GM21786 (cell line): ENCODE data around the gene CHAC1.

ENCODE experiments used
- ATAC-seq: cut with Tn5 transposase; IDR thresholded peaks from one replicate; pipeline ENCODE4 v1.9.1; 2021; ENCODE audit not compliant: unreplicated experiment

Gene CHAC1

DNA sequence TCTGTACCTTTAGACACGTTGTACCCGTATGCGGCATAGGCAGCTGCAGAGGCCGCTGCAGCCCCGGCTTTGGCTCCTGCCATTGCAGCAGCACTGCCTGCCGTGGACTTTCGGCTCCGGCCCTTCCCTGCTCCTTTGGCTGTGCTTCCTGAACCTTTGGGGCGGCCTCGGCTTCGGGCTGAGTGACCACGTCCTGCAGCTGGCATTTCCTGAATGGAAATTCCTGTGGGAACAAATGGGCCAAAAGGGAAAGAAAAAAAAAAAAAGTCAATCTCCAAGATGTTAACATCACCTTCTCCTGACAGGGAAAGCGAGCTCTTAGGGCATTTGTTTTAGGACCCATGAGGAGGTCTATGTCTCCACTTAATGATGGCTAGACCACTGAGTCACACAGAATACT is 29.6 kb downstream of the CHAC1 start:
- ATAC-seq, result no peak

DNA sequence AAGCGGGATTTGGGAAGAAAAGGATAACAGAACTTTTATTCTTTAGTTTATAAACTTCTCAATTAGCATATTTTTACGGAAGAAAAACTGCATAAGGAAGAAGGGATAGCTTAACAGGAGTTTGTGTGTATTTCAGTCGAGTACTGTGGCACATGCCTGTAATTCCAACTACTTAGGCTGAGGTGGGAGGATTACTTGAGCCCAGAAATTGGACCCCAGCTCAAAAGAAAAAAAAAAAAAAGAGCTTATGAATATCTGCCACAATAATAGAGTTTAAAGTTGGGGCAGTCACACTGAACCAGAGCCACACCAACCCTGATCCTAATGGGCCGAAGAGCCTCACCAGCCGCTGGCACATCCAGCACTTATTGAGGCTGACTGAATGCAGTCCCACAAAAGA is 31.1 kb downstream of the CHAC1 start:
- no peak for ATAC-seq

DNA sequence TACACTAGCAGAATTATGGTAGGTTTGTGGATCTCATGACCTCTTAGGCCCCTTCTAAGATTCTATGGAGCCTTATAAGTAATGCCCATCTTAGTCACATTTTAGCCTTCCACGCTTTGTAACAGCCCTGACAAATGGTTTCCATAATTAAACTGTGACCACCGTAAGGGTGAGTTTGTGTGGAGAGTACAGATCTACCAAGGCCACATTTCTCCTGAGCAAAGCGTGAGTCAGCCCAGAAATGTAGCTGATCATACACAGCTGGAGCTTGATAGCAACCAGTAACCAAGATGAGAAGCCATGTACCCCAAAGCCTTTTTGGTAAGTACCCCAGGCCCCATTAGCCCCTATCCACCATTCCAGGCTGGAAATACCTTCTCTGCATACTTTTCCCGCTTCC is 31.7 kb downstream of the CHAC1 start:
- no peak for ATAC-seq

DNA sequence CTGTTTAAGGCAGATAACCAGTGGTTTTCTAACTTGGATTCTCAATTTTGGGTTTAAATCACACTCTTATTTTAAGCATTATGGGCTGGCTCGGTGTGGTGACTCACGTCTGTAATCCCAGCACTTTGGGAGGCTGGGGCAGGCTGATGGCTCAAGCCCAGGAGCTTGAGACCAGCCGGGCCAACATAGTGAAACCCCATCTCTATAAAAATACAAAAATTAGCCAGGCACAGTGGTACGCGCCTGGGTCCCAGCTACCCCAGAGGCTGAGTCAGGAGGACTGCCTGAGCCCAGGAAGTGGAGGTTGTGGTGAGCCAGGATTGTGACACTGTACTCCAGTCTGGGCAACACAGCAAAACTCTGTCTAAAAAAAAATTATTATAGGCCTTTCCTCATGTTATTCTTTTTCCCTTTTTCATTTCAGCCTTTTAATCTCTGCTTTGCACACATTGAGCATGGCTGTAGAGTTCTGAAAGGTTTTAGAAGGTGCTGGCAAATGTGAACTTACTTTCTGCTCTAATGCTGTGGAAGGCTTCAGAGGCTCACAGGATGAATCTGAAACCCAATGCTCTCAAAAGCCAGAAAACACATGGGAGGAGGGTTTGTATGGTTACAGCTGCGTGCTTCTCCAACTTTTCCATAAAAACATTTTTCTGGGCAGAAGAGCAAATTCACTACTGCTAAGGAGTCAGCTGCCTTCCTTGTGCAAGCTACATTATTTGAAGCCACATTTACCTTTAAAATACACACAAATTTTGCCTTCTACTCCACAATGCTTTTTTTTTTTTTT is 32.5 kb downstream of the CHAC1 start:
- ATAC-seq, result no peak

DNA sequence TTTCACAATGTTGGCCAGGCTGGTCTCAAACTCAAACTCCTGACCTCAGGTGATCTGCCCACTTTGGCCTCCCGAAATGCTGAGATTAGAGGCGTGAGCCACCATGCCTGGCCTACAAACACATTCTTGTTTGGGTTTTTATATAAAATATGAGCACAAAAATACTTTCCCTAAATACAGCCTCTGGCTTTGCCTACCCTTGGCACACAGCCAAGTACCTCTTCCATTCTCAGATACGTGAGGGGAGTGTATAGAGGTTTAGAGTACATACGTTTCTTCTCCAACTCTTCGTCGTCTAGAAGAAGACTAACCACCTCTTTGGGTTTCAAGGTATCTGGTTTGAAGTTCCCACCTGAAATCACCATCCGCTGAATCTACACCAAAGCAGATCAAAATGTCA is 33.5 kb downstream of the CHAC1 start:
- no peak for ATAC-seq

DNA sequence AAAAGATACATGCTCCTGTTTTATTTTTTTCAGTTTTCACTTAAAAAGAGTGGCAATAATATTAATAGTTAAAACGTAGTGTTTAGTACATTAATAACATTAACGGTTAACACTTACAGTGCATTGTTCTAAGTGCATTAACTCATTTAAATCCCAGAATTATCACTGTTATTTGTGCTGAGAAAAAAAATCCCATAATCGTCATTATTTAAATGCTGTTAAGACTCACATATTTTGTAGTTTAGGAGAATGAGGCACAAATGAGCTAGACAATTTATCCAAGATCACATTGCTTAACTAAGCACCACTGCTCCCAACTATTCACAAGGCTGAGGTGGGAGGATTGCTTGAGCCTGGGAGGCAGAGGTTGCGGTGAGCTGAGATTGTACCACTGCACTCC is 34.9 kb downstream of the CHAC1 start:
- no peak for ATAC-seq

DNA sequence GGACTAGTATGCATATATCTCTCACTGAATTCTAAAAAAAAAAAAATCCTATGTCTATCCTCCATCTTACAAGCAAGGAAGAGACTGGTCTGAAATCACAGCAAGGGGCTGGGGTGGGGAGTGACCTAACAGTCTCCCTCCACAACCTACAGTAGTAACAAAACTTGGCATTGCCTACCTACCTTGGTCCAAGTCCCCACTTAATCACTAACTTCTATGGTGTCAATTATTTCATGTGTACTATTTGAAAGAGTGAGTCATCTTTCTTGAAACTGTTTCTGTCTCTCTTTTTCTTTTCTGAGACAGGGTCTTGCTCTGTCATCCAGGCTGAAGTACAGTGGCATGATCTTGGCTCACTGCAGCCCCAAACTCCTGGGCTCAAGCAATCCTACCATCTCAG is 36.8 kb downstream of the CHAC1 start:
- no peak for ATAC-seq

DNA sequence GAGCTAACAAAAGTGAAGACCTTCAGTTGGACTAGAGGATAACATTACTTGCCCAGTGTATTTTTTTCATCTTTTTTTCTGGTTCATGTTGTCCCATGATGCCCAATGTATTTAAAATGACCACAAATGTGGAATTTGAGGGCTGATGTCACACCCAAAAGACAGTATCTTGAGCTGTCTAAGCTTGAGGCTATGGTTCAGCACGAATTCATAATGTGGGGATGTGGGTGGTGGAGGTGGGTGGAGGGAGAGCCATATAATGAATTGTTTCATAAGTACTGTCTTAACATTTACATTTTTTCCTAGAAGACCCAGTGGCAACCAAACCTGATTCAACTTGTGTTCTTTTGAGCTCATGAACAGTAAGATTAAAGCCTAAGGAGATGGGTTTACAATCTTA is 37.5 kb downstream of the CHAC1 start:
- no peak for ATAC-seq

DNA sequence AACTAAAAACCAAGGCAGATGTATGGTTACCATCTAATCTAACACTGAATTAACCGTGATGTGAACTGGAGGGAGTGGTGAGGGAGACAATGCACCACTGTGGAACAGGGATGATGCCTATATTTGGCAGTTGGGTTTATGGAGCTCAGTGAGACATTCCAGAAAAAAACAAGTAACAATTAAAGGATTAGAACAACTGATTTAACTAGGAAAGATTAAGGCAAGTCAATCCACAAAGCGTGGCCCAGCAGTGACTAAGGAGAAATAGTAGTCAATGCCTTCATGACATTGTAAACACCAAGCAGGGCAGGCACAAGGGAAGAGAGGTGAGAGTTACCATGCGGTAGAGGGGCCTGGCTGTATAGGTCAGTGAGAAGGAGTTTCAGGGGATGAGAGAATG is 38.1 kb downstream of the CHAC1 start:
- ATAC-seq, result no peak

DNA sequence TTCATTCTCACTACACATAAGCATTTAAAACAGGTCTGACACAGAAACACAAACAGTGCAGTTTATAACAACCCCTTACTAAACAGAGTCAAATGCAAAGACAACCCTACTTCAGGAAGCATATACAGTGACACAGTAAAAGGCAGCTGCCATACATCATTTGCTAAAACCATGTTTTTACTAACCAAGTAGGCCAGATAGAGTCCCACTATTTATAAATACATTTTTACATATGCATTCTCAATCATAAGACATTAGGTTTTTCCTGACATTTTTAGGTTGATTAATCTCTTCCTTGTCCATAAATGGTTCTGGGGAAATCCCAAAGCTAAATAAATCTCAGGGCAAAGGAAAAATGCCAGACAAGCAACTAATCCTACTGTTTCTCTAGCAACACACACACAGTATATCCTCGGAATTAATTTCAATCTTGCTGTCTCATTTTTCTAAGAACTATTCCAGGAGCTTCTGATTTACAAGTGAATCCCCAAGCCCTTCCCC is 39.0 kb downstream of the CHAC1 start:
- no peak for ATAC-seq

DNA sequence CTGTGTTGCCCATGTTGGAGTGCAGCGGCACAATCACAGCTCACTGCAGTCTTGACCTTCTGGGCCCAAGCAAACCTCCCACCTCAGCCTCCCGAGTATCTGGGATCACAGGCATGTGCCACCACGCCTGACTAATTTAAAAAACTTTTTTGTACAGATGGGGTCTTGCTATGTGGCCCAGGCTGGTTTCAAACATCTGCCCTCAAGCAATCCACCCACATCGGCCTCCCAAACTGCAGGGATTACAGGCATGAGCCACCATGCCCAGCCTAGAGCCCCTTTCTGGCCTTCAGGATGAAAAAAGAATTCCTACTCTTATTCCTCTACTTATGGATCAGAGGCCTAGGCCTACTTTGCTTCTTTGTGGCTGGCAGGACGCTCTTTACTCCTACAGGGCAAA is 39.6 kb downstream of the CHAC1 start:
- ATAC-seq, result no peak

DNA sequence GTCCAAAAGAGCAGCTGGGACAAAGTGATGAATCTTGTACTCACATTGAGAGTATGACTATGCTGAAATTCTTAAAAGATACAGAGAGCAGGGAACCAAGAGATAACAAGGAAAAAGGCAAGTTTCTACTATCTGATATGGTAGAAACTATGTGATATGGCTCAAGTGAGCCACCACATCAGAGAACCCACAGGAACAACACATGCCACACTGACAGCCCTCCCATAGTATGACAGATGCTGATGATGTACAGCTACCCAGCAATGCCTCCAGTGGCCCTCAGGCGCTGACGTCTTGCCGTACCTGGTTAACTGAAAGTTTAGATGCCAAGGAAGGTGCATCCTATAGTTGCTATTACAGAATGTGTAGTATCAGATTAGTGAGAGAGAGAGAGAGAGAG is 42.4 kb downstream of the CHAC1 start:
- no peak for ATAC-seq

DNA sequence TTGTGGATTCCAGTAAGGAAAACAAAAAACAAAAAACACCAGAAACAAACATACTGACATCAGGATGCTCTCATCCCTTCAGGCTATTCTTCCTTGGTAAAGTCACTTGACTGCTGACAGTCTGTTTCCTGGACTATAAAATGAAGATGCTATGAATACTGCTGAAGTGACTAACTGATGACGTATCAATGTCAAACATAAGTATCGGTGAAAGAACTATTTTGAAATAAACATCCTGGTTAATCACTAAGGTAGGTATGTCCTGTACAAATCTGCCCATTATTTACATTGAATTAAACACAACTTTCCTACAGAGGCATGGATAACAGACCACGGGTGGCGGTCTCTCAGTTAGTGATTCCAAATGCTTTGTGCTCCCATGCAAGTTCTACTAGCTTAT is 45.9 kb downstream of the CHAC1 start:
- no peak for ATAC-seq

DNA sequence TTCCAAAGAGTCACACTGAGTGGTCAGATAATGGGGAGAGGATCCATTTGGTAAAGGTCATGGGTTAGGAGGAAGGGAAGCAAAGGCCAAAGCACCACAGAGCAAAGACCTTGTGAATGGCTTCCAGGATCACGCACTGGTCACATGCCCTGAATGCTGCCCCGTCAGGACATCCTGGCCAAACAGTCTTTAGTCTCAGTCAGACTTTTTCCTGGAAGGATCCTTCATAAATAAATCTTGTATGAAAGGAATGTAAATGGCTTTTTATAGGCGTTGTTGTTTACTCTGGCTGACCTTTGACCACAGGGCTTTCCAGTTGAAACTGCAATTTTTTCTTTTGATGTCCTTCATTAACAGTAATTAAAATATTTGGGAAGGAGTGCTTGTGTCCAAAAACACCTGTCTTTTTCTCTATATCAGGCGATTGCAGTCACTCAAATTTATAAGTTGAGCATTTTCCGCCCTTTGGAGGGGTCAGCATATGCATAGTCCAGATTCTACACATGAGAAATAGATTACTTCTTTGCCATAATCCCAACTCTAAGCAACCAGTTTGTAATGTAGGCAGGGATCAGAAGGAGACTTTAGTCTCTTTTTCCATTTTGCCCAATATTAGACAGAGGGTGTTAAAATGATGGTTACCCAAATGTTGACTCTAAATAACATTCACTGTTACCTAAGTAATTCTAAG is 48.4 kb downstream of the CHAC1 start:
- no peak for ATAC-seq

DNA sequence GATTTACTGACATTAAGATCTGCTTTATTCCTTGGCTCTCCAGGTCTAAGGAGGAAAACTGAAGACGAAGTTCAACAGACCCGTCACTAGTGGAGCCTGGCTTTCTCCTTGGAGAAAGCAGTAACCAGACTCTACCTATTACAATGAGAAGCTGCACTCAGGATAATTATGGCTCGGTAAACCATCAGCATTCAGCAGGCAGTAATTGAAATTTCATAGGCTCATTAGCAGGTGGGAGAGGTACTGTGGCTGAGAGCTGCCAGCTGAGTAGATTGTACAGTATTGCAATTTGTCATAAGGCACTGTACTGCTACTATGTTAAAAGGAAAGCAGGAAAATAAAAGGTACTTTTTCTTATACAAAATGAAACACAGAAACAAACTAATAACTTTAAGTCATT is 51.2 kb downstream of the CHAC1 start:
- ATAC-seq, result no peak
